Spinal cord (tissue), 10 donors: ENCODE results near the gene RBM15B. TPM values are rescaled to one million over a fixed set of nuclear protein-coding genes. Genes with fewer than 3 reads are reported as not detected.

Experiments used
- DNase-seq, 6 donors: peaks; one replicate each; pipeline versions ENCODE4 v3.0.0 to v3.0.0-alpha.2; 2013 to 2015; ENCODE audit warnings: low spot score in 6 of 6, low read depth in 4 of 6
- H3K27ac ChIP-seq: one replicate; pipeline ENCODE4 v1.5.1; 2013; ENCODE audit warnings: low read depth, low read length, control low read depth
- H3K27me3 ChIP-seq: one replicate; pipeline ENCODE4 v1.6.1; 2013; ENCODE audit warnings: low read length; ENCODE audit not compliant: control insufficient read depth, insufficient read depth
- H3K36me3 ChIP-seq: one replicate; pipeline ENCODE4 v1.6.1; 2013; ENCODE audit warnings: low read length; ENCODE audit not compliant: control insufficient read depth, insufficient read depth
- H3K4me1 ChIP-seq: one replicate; pipeline ENCODE4 v1.6.1; 2013; ENCODE audit warnings: low read length; ENCODE audit not compliant: control insufficient read depth, insufficient read depth
- H3K4me3 ChIP-seq: one replicate; pipeline ENCODE4 v1.5.1; 2013; ENCODE audit warnings: low read depth, low read length, control low read depth
- H3K9me3 ChIP-seq: one replicate; pipeline ENCODE4 v1.6.1; 2013; ENCODE audit warnings: low read length; ENCODE audit not compliant: control insufficient read depth, insufficient read depth
- WGBS: methylation state at CpG from one replicate; pipeline ENCODE4 v1.1.5; 2013; ENCODE audit warnings: missing lambda C conversion rate; ENCODE audit not compliant: insufficient coverage; 5-methylcytosine and 5-hydroxymethylcytosine counted together
- polyA plus RNA-seq, 2 donors: library from polyadenylated mRNA; unstranded; fragments of 120-200 nt; gene quantifications; one replicate each; pipeline ENCODE4 v1.2.1, GENCODE V29; 2013; ENCODE audit not compliant: insufficient read length in 2 of 2
- total RNA-seq, 2 donors: library from RNA; depleted of rRNA in 1 of 2; stranded (reverse); fragments of 120-200 nt in 1 of 2; fragments of >200 nt in 1 of 2; gene quantifications; one replicate each; pipeline versions ENCODE4 v1.2.3 to v1.2.4, GENCODE V29; 2013 to 2014
- donor health status: healthy.

The RBM15B gene
- total and polyA plus RNA-seq, 4 donors = 13.5 to 33.5 (median 25.4) TPM

DNA sequence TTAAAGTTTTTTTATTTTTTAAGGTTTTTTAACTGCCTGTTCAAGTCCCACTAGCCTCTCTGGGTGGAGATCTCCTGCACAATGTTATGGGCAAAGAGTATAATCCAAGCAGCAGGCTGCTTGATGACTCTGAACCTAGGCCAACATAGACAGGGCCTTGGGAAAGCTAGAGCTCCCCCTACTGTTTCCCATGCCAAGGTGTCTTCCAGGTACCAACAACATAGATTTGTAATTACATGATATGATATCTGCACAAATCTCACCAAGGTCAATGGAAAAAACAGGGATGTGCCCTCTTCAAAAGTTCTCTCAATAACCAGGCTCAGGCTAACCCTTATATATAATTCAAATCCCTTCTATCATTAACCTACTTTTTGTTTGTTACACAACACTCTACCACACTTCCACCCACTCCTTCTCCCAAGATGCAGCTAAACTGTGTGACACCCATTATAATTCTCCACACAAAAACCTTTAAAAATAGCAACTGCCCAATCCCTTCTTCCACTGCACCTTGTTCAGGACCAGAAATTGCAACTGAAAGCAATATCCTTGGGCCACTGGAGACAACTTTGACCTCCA, 43.8 kb downstream of the RBM15B start:
- H3K4me1 ChIP-seq = no peaks in the 10 kb centered on the region
- no peaks in the 10 kb centered on the region for H3K9me3 ChIP-seq
- no peak overlapping the region for H3K4me3 ChIP-seq
- H3K27me3 ChIP-seq = no peaks in the 10 kb centered on the region
- H3K36me3 ChIP-seq = peaks cover 27% of the 10 kb centered on the region
- H3K27ac ChIP-seq = no peak overlapping the region
- peak in 3 of 6 donors; percentile 5 to 71 (median 71) for DNase-seq

DNA sequence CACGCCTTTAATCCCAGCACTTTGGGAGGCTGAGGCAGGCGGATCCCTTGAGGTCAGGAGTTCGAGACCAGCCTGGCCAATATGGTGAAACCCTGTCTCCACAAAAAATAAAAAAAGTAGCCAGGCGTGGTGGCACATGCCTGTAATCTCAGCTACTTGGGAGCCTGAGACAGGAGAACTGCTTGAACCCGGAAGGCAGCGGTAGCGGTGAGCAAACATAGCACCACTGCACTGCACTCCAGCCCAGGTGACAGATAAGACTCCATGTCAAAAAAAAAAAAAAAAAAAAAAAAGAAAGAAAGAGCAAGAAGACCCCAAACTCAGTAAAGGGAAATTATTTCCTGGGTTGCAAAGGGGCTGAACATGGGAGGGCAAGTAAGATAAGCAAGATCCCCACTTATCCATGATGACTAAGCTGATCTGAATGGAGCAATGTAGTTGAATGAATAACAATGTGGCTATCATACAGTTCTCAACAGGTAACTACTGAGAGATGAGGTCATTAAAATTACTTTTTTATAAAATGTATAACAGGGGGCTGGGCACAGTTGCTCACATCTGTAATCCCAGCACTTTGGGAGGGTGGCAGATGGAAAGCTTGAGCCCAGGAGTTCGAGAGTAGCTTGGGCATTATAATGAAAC, 46.0 kb downstream of the RBM15B start:
- Histone ChIP-seq H3K27ac (no peak overlapping the region), H3K4me1 (no peaks in the 10 kb centered on the region), H3K9me3 (no peaks in the 10 kb centered on the region), H3K4me3 (no peak overlapping the region), H3K27me3 (no peaks in the 10 kb centered on the region), H3K36me3 (peaks cover 23% of the 10 kb centered on the region)
- WGBS = 98% methylated on average over 6 of the region's 8 CpGs
- no peak for DNase-seq

DNA sequence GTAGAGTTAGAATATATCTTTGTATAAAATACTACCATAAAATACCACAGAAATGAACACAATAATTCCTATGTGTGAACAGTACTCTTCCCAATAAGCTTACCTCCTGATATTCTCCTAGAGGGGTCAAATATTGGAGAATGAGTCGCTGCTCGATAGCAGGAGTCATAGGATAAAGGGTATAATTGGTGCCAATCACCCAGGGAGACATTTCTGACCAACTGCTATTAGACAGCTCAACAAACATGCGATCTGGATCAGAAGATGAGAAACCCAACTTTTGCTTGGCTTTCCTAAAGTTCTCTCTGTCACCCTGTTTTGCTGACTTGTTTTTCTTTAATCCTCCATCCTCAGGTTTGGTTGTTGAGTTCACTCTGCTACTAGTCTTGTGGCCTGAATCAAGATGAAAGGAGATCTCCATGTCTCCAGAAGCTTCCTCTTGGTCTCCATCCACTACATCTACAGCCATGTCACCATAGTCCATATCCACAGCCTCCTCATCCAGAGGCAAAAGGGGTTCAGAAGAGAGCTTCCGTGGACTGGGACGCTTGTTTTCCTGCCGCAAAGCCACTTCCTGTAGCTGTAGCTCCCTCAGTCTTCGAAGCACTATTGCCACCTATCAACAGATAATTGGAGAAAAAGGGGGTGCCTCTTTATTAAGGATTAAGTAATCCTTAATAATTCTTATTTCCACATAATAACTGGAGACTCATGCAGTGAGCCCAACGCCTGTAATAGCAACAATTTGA, 50.4 kb downstream of the RBM15B start:
- WGBS = no CpG with 5 or more reads among the region's 8 CpGs
- Histone ChIP-seq H3K4me1 (no peaks in the 10 kb centered on the region), H3K4me3 (no peak overlapping the region), H3K27me3 (no peaks in the 10 kb centered on the region), H3K36me3 (peaks cover 21% of the 10 kb centered on the region), H3K27ac (no peak overlapping the region), H3K9me3 (no peaks in the 10 kb centered on the region)
- no peak for DNase-seq

DNA sequence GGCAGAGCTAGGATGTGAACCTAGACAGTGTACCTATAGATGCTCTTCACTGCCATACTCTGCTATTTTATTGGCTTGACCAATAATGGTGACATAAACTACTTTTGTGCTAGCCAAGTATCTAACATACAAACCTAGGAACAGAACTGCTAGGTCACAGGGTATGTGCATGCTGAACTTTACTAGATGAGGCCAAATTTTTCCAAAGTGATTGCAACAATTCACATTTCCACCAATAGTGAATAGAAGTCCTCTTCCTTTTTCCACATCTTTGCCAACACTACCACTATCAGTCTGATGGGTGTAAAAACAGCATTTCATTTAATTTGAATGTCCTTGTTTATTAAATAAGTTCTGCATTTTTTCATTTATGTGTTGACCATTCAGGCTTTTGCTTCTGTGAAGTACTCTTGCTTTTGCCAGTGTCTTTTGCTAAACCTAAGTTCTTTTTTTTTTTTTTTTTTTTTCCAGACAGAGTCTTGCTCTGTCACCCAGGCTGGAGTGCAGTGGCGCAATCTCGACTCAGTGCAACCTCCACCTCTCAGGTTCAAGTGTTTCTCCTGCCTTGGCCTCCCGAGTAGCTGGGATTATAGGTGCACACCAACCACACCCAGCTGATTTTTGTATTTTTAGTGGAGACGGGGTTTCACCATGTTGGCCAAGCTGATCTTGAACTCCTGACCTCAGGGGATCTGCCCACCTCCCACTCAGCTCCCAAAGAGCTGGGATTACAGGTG, 54.6 kb downstream of the RBM15B start:
- H3K9me3 ChIP-seq = peaks cover 3% of the 10 kb centered on the region
- no CpG with 5 or more reads among the region's 4 CpGs for WGBS
- no peaks in the 10 kb centered on the region for H3K4me1 ChIP-seq
- no peaks in the 10 kb centered on the region for H3K27me3 ChIP-seq
- no peak overlapping the region for H3K27ac ChIP-seq
- no peak for DNase-seq
- no peak overlapping the region for H3K4me3 ChIP-seq
- H3K36me3 ChIP-seq = peaks cover 3% of the 10 kb centered on the region

Other genes starting within 250 kb of the RBM15B start
- 100 to 1,000 TPM in 1 of 2 donors, 10 to 100 TPM in 1; 31.4 to 114 TPM for gene MANF, start 6.0 kb upstream of the RBM15B start, total RNA-seq
- 10 to 100 TPM; 73.1 to 95.3 TPM for gene MANF, start 6.0 kb upstream of the RBM15B start, polyA plus RNA-seq
- 10 to 100 TPM; 15.2 to 15.4 TPM for gene DCAF1, start 108.7 kb downstream of the RBM15B start, total RNA-seq
- gene DCAF1, start 108.7 kb downstream of the RBM15B start, polyA plus RNA-seq = 10 to 100 TPM; 16.5 to 18.4 TPM
- 10 to 100 TPM; 18.3 to 19.3 TPM for gene RAD54L2, start 147.4 kb downstream of the RBM15B start, total RNA-seq
- 10 to 100 TPM; 16.5 to 18.0 TPM for gene RAD54L2, start 147.4 kb downstream of the RBM15B start, polyA plus RNA-seq